Body of pancreas (tissue), 4 donors: ENCODE data around the gene CELSR1.

ENCODE experiments used
- POLR2A ChIP-seq, 3 donors: fragments of 450-650 bp; IDR thresholded peaks; one replicate each; pipeline ENCODE4 v1.6.1; 2016; ENCODE audit warnings: antibody characterized with exemption in 3 of 3, mild to moderate bottlenecking in 2 of 3
- TF ChIP-seq, protein P1 (sequence below), 7 experiments: fragments of 450-650 bp in 4 of 7; fragments of 200-600 bp in 3 of 7; sonication (generic) in 3 of 7; IDR thresholded peaks; one replicate each; pipeline ENCODE4 v1.5.1; 2016 to 2019; ENCODE audit warnings: antibody characterized with exemption in 7 of 7

DNA sequence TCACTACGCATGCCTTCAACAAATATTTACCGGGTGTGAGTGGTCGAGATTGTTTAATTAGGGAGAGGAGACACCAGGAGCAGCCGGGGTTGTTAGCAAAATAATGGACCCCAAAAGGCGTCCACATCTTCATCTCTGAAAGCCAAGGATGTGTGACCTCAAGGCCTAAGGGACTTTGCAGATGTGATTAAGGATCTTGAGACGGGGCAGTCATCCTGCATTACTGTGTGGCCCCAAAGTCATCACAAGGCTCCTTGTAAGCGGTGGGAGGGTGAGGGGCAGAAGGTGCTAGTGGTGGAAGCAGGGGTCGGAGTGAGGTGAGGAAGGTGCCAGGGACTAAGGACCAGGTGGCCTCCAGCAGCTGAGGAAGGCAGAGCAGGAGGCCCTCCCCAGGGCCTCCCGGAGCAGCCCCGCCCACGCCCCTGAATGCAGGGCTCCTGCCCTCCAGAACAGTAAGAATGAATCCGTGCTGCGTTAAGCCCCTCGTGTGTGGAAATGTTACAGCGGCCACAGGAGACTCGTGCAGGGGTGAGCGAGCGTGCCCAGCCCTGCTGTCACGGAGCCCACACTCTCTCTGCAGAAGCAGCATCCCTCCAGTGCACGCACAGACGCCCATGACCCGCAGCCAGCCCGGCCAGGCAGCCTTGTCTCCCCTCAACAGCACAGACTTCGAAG lies 83.5 kb downstream of the CELSR1 start:
- TF ChIP-seq, protein P1, sequence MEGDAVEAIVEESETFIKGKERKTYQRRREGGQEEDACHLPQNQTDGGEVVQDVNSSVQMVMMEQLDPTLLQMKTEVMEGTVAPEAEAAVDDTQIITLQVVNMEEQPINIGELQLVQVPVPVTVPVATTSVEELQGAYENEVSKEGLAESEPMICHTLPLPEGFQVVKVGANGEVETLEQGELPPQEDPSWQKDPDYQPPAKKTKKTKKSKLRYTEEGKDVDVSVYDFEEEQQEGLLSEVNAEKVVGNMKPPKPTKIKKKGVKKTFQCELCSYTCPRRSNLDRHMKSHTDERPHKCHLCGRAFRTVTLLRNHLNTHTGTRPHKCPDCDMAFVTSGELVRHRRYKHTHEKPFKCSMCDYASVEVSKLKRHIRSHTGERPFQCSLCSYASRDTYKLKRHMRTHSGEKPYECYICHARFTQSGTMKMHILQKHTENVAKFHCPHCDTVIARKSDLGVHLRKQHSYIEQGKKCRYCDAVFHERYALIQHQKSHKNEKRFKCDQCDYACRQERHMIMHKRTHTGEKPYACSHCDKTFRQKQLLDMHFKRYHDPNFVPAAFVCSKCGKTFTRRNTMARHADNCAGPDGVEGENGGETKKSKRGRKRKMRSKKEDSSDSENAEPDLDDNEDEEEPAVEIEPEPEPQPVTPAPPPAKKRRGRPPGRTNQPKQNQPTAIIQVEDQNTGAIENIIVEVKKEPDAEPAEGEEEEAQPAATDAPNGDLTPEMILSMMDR (IDR thresholded peaks at IDR 0.05), result no peak
- no peak for TF ChIP-seq POLR2A (IDR thresholded peaks at IDR 0.05)
